ENCODE results near the gene XAGE1B. TPM values are rescaled to one million over a fixed set of nuclear protein-coding genes. Genes with fewer than 3 reads are reported as not detected.

The XAGE1B gene
- total and polyA plus RNA-seq, 4 donors, result not detected

GRCh38 chrX:52509916-52510315 is 6.9 kb downstream of the XAGE1B start:
- no peaks in the 10 kb centered on the region for H3K9me3 ChIP-seq (ENCODE audit: control insufficient read depth in 4 of 4, low read length in 3 of 4)

GRCh38 chrX:52507331-52507730 is 9.5 kb downstream of the XAGE1B start:
- no peak overlapping the region for H3K9ac ChIP-seq (ENCODE audit: low read depth in 1 of 2, low read length in 2 of 2)
- no peaks in the 10 kb centered on the region for H3K4me1 ChIP-seq (ENCODE audit: control insufficient read depth in 4 of 4, insufficient read depth in 4 of 4, low read length in 3 of 4)
- 77% methylated on average over 3 of the region's 3 CpGs for WGBS
- TF ChIP-seq JUND (IDR thresholded peaks at IDR 0.05) (no peak), CTCF (IDR thresholded peaks at IDR 0.05; ENCODE audit: low read depth, low read length, missing input control) (no peak)
- no peaks in the 10 kb centered on the region for H3K27me3 ChIP-seq (ENCODE audit: control insufficient read depth in 4 of 4, insufficient read depth in 4 of 4, low read length in 3 of 4)
- DNase-seq (ENCODE audit: low spot score), result no peak
- no peaks in the 10 kb centered on the region for H3K9me3 ChIP-seq (ENCODE audit: control insufficient read depth in 4 of 4, low read length in 3 of 4)
- no peaks in the 10 kb centered on the region for H3K36me3 ChIP-seq (ENCODE audit: control insufficient read depth in 4 of 4, insufficient read depth in 3 of 4, low read depth in 1 of 4, low read length in 3 of 4)
- H3K27ac ChIP-seq (ENCODE audit: low read depth in 1 of 2, low read length in 2 of 2), result no peak overlapping the region
- no peak overlapping the region for H3K4me3 ChIP-seq (ENCODE audit: low read depth in 1 of 3, low read length in 3 of 3)

More at GRCh38 chrX:52509916-52510315, 6.9 kb downstream of the XAGE1B start:
- Histone ChIP-seq H3K27ac (ENCODE audit: low read depth in 1 of 2, low read length in 2 of 2) (no peak overlapping the region), H3K36me3 (ENCODE audit: control insufficient read depth in 4 of 4, insufficient read depth in 3 of 4, low read depth in 1 of 4, low read length in 3 of 4) (no peaks in the 10 kb centered on the region), H3K27me3 (ENCODE audit: control insufficient read depth in 4 of 4, insufficient read depth in 4 of 4, low read length in 3 of 4) (no peaks in the 10 kb centered on the region), H3K9ac (ENCODE audit: low read depth in 1 of 2, low read length in 2 of 2) (no peak overlapping the region), H3K4me3 (ENCODE audit: low read depth in 1 of 3, low read length in 3 of 3) (no peak overlapping the region), H3K4me1 (ENCODE audit: control insufficient read depth in 4 of 4, insufficient read depth in 4 of 4, low read length in 3 of 4) (no peaks in the 10 kb centered on the region)
- no peak for TF ChIP-seq GABPA (IDR thresholded peaks at IDR 0.05 in 1 of 2, conservative IDR thresholded peaks at IDR 0.05 in 1 of 2)
- no peak for TF ChIP-seq ATF3 (IDR thresholded peaks at IDR 0.05)
- TF ChIP-seq YY1 (IDR thresholded peaks at IDR 0.05), result no peak
- TF ChIP-seq FOXA2 (IDR thresholded peaks at IDR 0.05), result no peak
- no peak for TF ChIP-seq RAD21 (IDR thresholded peaks at IDR 0.05)
- no peak for TF ChIP-seq REST (IDR thresholded peaks at IDR 0.05)
- no peak for TF ChIP-seq EGR1 (IDR thresholded peaks at IDR 0.05; ENCODE audit: low read depth in 2 of 2)
- no peak for TF ChIP-seq NR2F2 (IDR thresholded peaks at IDR 0.05)
- TF ChIP-seq FOXA1 (IDR thresholded peaks at IDR 0.05), result no peak
- 76% methylated on average over 6 of the region's 6 CpGs for WGBS
- no peak for DNase-seq (ENCODE audit: low spot score)

- TF ChIP-seq CTCF (IDR thresholded peaks at IDR 0.05; ENCODE audit: low read depth, low read length, missing input control) (no peak), ZBTB33 (IDR thresholded peaks at IDR 0.05) (no peak), YY1 (IDR thresholded peaks at IDR 0.05) (no peak), MAX (IDR thresholded peaks at IDR 0.05) (no peak), REST (IDR thresholded peaks at IDR 0.05) (no peak), RAD21 (IDR thresholded peaks at IDR 0.05) (no peak), EGR1 (IDR thresholded peaks at IDR 0.05; ENCODE audit: low read depth in 2 of 2) (no peak)
- Histone ChIP-seq H3K9me3 (ENCODE audit: control insufficient read depth in 4 of 4, low read length in 3 of 4) (no peaks in the 10 kb centered on the region), H3K27me3 (ENCODE audit: control insufficient read depth in 4 of 4, insufficient read depth in 4 of 4, low read length in 3 of 4) (no peaks in the 10 kb centered on the region), H3K27ac (ENCODE audit: low read depth in 1 of 2, low read length in 2 of 2) (no peak overlapping the region), H3K4me1 (ENCODE audit: control insufficient read depth in 4 of 4, insufficient read depth in 4 of 4, low read length in 3 of 4) (no peaks in the 10 kb centered on the region), H3K9ac (ENCODE audit: low read depth in 1 of 2, low read length in 2 of 2) (no peak overlapping the region), H3K36me3 (ENCODE audit: control insufficient read depth in 4 of 4, insufficient read depth in 3 of 4, low read depth in 1 of 4, low read length in 3 of 4) (no peaks in the 10 kb centered on the region), H3K4me3 (ENCODE audit: low read depth in 1 of 3, low read length in 3 of 3) (no peak overlapping the region)
- no peak for DNase-seq (ENCODE audit: low spot score)
- 89% methylated on average over 4 of the region's 4 CpGs for WGBS
Observed at GRCh38 chrX:52504551-52504950, 12.3 kb downstream of the XAGE1B start.
